BLaER1 treated with 17β-estradiol and CSF1 and Interleukin-3, amounts not matched to agents 10 nM and 100 nM (cell line): Measurements from ENCODE around the gene LINGO1.

Experiments used
- H3K27ac ChIP-seq, 11 experiments: shearing (Covaris generic); formaldehyde crosslinking; 2 replicates each; pipeline ENCODE4 v1.8.1; 2022
- H3K27me3 ChIP-seq, 11 experiments: shearing (Covaris generic); formaldehyde crosslinking; 2 replicates each; pipeline ENCODE4 v1.8.1; 2022
- H3K36me3 ChIP-seq, 11 experiments: shearing (Covaris generic); formaldehyde crosslinking; 2 replicates each; pipeline ENCODE4 v1.8.1; 2022
- H3K4me1 ChIP-seq, 10 experiments: shearing (Covaris generic); formaldehyde crosslinking; 2 replicates each; pipeline ENCODE4 v1.8.1; 2022
- H3K4me2 ChIP-seq, 11 experiments: shearing (Covaris generic); formaldehyde crosslinking; 2 replicates each; pipeline ENCODE4 v1.8.1; 2022
- H3K4me3 ChIP-seq, 10 experiments: shearing (Covaris generic); formaldehyde crosslinking; 2 replicates each; pipeline ENCODE4 v1.8.1; 2022
- H3K9ac ChIP-seq, 11 experiments: shearing (Covaris generic); formaldehyde crosslinking; 2 replicates each; pipeline ENCODE4 v1.8.1; 2022
- H3K9me3 ChIP-seq, 11 experiments: shearing (Covaris generic); formaldehyde crosslinking; replicated peaks in 1 of 11; 2 replicates each; pipeline ENCODE4 v1.8.1; 2022
- H4K20me1 ChIP-seq, 11 experiments: shearing (Covaris generic); formaldehyde crosslinking; 2 replicates each; pipeline ENCODE4 v1.8.1; 2022
- Cebpa-rat ChIP-seq, 11 experiments: shearing (Covaris generic); IDR thresholded peaks; 2 replicates each; pipeline ENCODE4 v1.8.1; 2022

LINGO1 gene

GRCh38 chr15:77580996-77581682 is 51.6 kb downstream of the LINGO1 start:
- no peaks in the 10 kb centered on the region for H4K20me1 ChIP-seq
- H3K9me3 ChIP-seq = no peaks in the 10 kb centered on the region
- H3K9ac ChIP-seq = peak overlapping the region in 6 of 11 experiments; percentile 1 to 81 (median 74); a peak in 10 of 22 replicates
- 0 out of 20 replicates have a peak overlapping the region, but pooled peaks of 1 of the 10 experiments have one; percentile 38 for H3K4me3 ChIP-seq
- peaks cover 41 to 93% (median 83%) of the 10 kb centered on the region in 10 experiments for H3K4me1 ChIP-seq
- TF ChIP-seq Cebpa-rat (IDR thresholded peaks at IDR 0.05) = peak in 4 of 11 experiments; percentile 62 to 98 (median 86); a peak in 8 of 22 replicates
- H3K27ac ChIP-seq = peak overlapping the region in 6 of 11 experiments; percentile 41 to 93 (median 85); a peak in 12 of 22 replicates
- H3K4me2 ChIP-seq = peak overlapping the region; percentile 15 to 98 (median 89); a peak in 20 of 22 replicates
- H3K27me3 ChIP-seq = peaks cover 0 to 9% (median 0%) of the 10 kb centered on the region in 11 experiments; a peak in 1 of 22 replicates
- no peaks in the 10 kb centered on the region for H3K36me3 ChIP-seq

- Histone ChIP-seq H4K20me1 (no peaks in the 10 kb centered on the region), H3K4me1 (peaks cover 41 to 98% (median 89%) of the 10 kb centered on the region in 10 experiments), H3K4me2 (peak overlapping the region in 10 of 11 experiments; percentile 48 to 98 (median 86); a peak in 19 of 22 replicates), H3K36me3 (no peaks in the 10 kb centered on the region), H3K9me3 (no peaks in the 10 kb centered on the region), H3K27ac (peak overlapping the region in 6 of 11 experiments; percentile 55 to 93 (median 85); a peak in 12 of 22 replicates), H3K9ac (peak overlapping the region in 4 of 11 experiments; percentile 71 to 81 (median 79); a peak in 8 of 22 replicates), H3K27me3 (peaks cover 0 to 9% (median 0%) of the 10 kb centered on the region in 11 experiments; a peak in 1 of 22 replicates), H3K4me3 (no peak overlapping the region)
- no peak for TF ChIP-seq Cebpa-rat (IDR thresholded peaks at IDR 0.05)
Observed at GRCh38 chr15:77579498-77580188, 53.1 kb downstream of the LINGO1 start.

GRCh38 chr15:77578641-77579372 is 53.9 kb downstream of the LINGO1 start:
- Histone ChIP-seq H3K27me3 (peaks cover 0 to 9% (median 0%) of the 10 kb centered on the region in 11 experiments; a peak in 1 of 22 replicates), H3K36me3 (no peaks in the 10 kb centered on the region), H3K4me2 (peak overlapping the region; percentile 28 to 98 (median 84); a peak in 21 of 22 replicates), H3K9me3 (no peaks in the 10 kb centered on the region), H3K27ac (peak overlapping the region in 8 of 11 experiments; percentile 24 to 93 (median 73); a peak in 15 of 22 replicates), H3K4me3 (0 out of 20 replicates have a peak overlapping the region, but pooled peaks of 1 of the 10 experiments have one; percentile 30), H4K20me1 (no peaks in the 10 kb centered on the region), H3K4me1 (peaks cover 34 to 98% (median 88%) of the 10 kb centered on the region in 10 experiments), H3K9ac (peak overlapping the region in 6 of 11 experiments; percentile 10 to 81 (median 74); a peak in 10 of 22 replicates)
- TF ChIP-seq Cebpa-rat (IDR thresholded peaks at IDR 0.05) = peak in 4 of 11 experiments; percentile 34 to 66 (median 35); a peak in 1 of 22 replicates

- Histone ChIP-seq H3K27ac (peak overlapping the region in 6 of 11 experiments; percentile 55 to 93 (median 85); a peak in 12 of 22 replicates), H3K4me2 (peak overlapping the region; percentile 20 to 98 (median 84); a peak in 21 of 22 replicates)
Observed at GRCh38 chr15:77577366-77577950, 55.3 kb downstream of the LINGO1 start.

GRCh38 chr15:77576538-77576937 is 56.2 kb downstream of the LINGO1 start:
- H3K27ac ChIP-seq = peak overlapping the region in 4 of 11 experiments; percentile 83 to 93 (median 89); a peak in 7 of 22 replicates
- H3K36me3 ChIP-seq = no peaks in the 10 kb centered on the region
- H3K4me2 ChIP-seq = peak overlapping the region in 6 of 11 experiments; percentile 83 to 98 (median 91); a peak in 8 of 22 replicates
- no peak for TF ChIP-seq Cebpa-rat (IDR thresholded peaks at IDR 0.05)
- peak overlapping the region in 1 of 11 experiments; percentile 78; a peak in 1 of 22 replicates for H3K9ac ChIP-seq
- peaks cover 0 to 4% (median 0%) of the 10 kb centered on the region in 11 experiments; a peak in 1 of 22 replicates for H3K27me3 ChIP-seq
- H3K9me3 ChIP-seq = no peaks in the 10 kb centered on the region
- H3K4me1 ChIP-seq = peaks cover 18 to 91% (median 73%) of the 10 kb centered on the region in 10 experiments
- no peak overlapping the region for H3K4me3 ChIP-seq
- no peaks in the 10 kb centered on the region for H4K20me1 ChIP-seq

More at GRCh38 chr15:77577366-77577950, 55.3 kb downstream of the LINGO1 start:
- Histone ChIP-seq H3K4me1 (peaks cover 27 to 97% (median 82%) of the 10 kb centered on the region in 10 experiments), H3K27me3 (peaks cover 0 to 9% (median 0%) of the 10 kb centered on the region in 11 experiments; a peak in 1 of 22 replicates), H3K9me3 (no peaks in the 10 kb centered on the region), H3K9ac (peak overlapping the region in 5 of 11 experiments; percentile 14 to 81 (median 78); a peak in 9 of 22 replicates), H4K20me1 (no peaks in the 10 kb centered on the region), H3K4me3 (peak overlapping the region in 1 of 10 experiments; percentile 30; a peak in 1 of 20 replicates), H3K36me3 (no peaks in the 10 kb centered on the region)
- TF ChIP-seq Cebpa-rat (IDR thresholded peaks at IDR 0.05) = no peak

GRCh38 chr15:77575203-77575934 is 57.3 kb downstream of the LINGO1 start:
- H3K4me3 ChIP-seq = no peak overlapping the region
- peak overlapping the region in 1 of 11 experiments; percentile 20; a peak in 1 of 22 replicates for H3K9ac ChIP-seq
- peaks cover 0 to 4% (median 0%) of the 10 kb centered on the region in 11 experiments; a peak in 1 of 22 replicates for H3K27me3 ChIP-seq
- no peaks in the 10 kb centered on the region for H3K9me3 ChIP-seq
- peak overlapping the region in 8 of 11 experiments; percentile 5 to 73 (median 54); a peak in 12 of 22 replicates for H3K4me2 ChIP-seq
- H4K20me1 ChIP-seq = no peaks in the 10 kb centered on the region
- peak overlapping the region in 4 of 11 experiments; percentile 2 to 37 (median 23); a peak in 3 of 22 replicates for H3K27ac ChIP-seq
- TF ChIP-seq Cebpa-rat (IDR thresholded peaks at IDR 0.05) = no peak
- peaks cover 14 to 79% (median 61%) of the 10 kb centered on the region in 10 experiments for H3K4me1 ChIP-seq
- H3K36me3 ChIP-seq = no peaks in the 10 kb centered on the region
